ENCODE measurements around the gene ERN1.

Gene ERN1

GRCh38 chr17:64022611-64023063, 107.3 kb downstream of the ERN1 start:
- DNase-seq, result peak; percentile 36 to 43

DNA sequence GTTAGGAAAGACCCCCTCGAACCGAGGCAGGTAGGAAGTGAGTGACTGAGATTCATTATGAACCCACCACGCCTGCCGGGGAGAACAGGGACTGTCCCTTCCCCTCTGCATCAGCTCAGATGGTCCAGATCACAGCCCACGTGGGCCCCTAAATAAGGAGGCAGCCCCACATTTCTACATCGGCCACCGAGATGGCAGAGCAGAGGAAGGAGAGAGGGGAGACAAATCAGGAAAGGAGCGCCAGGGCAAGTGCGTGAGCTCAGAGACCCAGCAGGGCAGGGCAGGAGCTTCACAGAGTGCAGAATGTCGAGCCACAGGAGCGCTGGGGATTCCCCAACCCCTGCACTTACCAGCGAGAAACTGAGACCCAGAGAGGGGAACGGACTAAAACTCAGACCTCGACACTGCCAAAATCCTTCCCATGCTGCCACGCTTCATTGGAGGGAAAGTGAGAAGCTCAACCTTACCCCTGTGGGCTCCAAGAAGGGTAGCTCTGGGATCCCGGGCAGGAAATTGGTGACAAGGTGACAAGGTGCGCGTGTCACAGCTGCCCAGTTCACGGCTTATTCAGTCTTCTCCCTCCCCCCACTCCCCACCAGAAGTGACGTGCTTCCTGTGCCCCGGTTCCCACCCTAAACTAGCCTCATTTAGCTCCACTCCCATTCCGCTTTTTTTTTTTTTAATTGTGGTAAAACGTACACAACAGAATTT, 109.7 kb downstream of the ERN1 start, which contains the start of gene ICAM2:
TSS of gene ICAM2 (minus strand) at position 578 of the 711 bp plus-strand sequence. CDS start 13,942 bp downstream, outside the sequence.
- peak; percentile 85 to 86 for DNase-seq

DNA sequence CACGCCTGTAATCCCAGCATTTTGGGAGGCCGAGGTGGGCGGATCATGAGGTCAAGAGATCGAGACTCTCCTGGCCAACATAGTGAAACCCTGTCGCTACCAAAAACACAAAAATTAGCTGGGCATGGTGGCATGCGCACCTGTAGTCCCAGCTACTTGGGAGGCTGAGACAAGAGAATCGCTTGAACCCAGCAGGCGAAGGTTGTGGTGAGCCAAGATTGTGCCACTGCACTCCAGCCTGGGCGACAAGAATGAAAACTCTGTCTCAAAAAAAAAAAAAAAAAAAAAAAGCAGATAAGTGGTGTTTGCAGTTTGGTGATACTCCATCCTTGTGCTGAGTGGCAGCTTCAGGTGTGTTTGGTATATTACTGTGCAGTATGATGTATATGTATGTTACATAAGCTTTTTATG, 110.4 kb downstream of the ERN1 start:
- peak; percentile 23 to 24 for DNase-seq

DNA sequence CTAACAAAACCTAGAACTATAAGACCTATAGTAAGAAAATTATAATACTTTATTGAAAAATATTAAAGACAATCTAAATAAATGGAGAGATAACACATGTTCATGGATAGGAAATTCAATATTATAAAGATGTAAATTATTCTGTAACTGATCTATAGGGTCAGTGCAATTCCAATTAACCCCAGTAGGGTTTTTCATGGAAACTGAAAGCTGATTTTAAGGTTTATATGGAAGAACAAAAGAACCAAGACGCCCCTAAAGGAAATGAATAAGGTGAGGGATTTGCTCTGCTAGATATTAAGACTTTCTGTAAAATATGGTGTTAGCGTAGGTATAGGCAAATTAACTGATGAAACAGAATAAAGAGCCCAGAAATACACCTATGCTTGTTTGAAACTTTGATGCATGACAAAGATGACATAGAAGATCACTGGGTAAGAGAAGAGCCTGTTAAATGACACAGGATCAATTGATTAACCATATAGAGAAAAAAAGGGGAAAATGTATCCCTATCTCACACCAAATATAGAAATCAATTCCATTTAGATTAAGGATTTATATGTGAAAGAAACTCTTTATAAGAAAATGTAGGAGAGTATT, 112.5 kb downstream of the ERN1 start:
- no peak for DNase-seq

DNA sequence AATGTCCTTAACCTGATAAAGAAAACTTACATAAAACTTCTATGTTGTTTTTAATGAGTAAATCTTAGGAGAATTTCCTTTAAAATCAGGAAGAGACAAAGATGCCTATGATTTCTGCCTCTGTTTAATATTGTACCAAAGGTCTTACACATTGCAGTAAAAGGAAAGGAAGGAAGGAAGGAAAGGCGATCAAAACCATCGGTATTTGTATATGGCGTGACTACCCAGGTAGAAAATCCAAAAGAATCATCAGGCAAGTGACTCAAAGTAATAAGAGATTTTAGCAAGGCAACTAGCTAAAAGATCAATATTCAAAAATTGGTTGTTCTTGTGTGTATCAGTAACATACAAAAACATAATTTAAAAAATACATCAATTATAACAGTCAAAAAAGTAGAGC, 113.0 kb downstream of the ERN1 start:
- DNase-seq, result no peak

DNA sequence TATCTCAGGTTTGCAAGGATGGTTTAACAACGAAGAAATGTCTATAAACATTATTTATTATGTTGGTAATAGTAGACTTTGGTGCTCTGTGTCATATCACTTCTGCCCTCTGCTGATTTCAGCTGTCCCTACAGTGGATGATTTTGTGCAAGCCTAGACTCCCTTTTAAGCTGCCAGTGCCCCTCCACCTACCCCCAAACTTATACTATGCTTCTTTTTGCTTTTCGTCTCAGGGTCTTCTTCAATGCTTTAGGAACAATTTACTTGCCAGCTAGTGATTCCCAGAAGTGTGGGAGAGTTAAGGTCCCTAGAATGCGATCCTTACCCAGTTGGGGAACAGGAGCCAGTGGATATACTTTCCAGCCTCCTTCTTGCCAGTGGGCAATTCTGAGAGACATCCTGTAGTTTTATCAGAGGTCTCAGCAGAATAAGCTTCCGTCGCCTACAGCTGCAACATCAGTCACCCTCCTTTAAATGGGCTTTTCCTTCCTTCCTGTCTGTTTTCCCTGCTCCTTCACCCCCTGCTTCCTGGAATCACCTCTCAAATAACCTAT, 113.6 kb downstream of the ERN1 start:
- peak in 1 of 2 experiments; percentile 22 for DNase-seq

DNA sequence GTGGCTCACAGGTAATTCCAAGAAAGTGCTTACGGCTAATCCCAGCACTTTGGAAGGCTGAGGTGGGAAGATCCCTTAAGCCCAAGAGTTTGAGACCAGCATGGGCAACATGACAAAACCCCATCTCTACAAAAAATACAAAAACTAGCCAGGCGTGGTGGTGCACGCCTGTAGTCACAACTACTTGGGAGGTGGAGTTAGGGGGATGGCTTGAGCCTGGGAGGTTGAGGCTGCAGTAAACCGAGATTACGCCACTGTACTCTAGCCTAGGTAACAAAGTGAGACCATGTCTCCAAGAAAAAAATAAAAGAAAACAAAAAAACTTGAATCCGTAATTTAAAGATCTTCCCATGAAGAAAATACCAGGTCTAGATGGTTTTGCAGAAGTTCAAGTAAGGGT, 114.5 kb downstream of the ERN1 start:
- peak in 1 of 2 experiments; percentile 15 for DNase-seq

DNA sequence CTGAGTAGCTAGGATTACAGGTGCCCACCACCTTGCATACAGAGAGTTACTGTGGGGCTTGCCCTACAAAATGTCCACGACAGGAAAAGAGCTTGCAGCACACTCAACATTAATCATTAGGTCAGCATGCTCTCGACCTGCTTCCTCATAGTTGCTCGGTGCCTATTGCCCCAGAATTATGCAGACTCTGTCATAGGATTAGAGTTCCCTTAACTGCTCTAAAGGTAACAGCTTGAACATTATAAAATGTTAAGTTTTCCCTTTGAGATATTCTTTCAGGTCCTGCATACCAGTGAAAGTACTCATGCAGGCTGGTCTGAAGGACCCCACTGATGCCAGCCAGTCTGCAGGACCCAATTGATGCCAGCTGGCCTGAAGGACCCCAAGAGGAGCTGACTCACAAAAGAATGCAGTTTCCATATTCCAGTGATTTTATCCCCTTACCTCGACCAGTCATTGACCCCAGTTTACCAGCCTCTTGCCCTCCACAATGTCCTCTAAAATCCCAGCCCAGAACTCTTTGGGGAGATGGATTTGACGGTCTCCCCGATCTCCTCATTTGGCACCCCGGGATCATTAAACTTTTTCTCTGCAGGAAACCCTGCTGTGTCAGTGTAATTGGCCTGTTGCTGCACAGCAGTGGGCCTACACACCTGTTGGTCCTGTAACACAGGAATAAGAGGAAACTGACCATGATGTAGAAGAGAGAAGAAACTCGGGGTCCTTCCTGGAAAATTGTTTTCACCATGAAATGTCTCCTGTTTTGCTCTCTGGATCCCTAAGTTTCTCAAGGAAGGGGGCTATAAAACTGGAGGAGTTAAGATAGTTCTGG, 120.2 kb downstream of the ERN1 start:
- DNase-seq, result peak in 1 of 2 experiments; percentile 14

DNA sequence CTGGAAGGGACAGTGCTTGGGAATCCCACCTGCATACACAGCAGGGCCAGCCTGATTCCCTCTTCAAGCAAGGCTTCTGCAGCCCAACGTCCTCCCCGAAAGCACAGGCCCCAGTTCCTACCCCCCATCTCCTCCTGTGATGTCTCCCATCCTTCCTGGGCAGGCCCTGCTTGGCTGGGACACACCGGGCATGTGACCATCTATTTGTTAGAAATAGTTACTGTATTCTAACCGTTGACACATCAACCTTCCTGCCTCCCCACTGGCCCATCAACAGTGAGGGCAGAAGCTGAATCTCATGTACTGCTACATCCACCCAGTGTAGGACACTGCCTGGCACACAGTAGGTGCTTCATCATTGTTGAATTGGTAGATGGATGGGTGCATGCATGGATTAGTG, 121.1 kb downstream of the ERN1 start:
- DNase-seq, result peak; percentile 13 to 15

DNA sequence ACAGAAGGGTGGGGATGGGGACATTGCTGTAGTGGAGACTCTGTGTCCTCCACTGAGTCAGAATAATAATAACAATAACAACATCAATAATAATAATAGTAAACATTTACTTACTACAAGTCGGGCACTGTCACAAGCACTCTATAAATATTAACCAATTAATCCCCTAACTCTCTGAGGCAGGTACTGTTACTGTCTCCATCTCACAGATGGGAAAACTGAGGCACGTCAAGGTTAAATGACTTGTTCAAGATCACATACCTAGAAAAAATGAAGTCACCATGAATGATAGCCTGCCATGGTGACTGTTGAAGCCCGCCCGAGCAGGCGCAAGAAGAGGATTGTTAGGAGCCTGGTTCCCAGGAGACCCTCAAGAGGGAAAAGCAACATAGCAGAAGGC, 121.6 kb downstream of the ERN1 start:
- no peak for DNase-seq

DNA sequence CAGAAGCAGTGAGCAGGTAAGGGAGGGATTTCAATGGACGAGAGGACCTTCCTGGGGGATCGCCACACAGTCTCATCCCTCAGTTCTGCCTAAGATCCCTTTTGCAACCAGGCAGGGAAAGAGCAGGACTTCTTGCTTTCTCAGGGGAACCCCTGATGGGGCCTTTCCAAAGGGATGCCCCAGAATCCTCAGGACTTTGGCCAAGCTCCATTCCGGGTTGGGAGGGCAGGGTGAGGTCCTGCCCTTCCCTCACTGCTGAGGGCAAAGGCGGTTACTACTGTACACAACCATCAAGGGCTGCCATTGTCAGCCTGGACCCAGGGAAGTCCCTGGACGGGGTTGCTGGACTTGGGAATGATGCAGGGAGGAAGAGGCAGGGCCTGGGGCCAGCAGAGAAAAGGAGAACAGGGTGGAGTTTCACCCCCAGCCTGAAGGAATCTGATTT, 122.1 kb downstream of the ERN1 start:
- DNase-seq, result peak in 1 of 2 experiments; percentile 12

DNA sequence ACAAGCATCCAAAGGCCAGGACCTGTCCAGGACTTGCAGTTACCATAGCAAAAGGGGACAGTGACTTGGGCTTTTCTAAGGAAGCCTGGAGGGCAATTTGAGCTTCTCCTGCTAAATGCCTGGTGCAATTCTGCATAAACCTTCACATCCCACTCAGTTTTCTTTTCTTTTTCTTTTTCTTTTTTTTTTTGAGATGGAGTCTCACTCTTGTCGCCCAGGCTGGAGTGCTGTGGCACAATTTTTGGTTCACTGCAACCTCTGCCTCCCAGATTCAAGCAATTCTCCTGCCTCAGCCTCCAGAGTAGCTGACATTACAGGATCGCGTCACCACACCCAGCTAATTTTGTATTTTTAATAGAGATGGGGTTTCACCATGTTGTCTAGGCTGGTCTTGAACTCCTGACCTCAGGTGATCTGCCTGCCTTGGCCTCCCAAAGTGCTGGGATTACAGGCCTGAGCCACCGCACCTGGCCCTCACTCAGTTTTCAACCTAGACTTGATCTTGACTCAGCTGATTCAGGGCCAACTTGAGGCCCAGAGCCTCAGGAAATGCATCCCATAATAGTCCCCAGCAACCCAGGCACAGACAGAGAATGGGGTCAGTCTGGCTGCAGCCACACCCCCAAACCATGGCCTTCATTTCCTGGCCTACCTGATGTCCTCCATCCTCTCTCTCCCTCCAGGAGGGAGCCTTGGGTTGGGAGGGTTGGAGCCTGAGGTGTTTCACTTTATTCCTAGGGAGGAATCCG, 122.7 kb downstream of the ERN1 start:
- peak in 1 of 2 experiments; percentile 9 for DNase-seq

DNA sequence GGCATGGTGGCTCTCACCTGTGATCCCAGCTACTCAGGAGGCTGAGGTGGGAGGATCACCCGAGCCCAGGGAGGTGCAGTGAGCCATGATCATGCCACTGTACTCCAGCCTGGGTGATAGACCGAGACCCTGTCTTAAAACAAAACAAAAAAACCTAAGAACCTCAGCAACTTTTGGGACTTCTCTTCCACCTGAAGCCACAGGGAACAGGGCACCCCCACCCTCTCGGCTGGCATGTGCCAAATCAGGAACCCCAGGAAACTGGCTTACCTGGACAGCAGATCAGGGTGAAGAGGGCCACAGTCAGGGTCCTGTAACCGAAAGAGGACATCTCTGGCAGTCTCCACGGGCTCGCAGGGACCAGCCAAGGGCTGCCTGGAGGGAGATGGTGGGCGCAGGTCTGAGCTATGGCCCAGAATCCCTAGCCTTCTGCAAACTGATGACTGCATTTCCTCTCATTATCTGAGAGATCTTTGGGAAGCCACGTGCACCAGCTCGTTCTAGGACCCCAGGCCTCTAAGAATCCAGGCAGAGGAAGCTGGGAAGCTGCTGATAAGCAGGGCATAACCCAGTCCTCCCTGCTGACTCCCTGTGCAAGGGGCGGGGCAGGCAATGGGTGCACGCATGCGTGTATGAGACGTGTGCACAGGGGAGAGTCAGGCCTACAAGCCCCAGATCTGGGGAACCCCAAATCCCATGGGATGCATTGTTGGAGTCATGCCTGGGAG, 123.4 kb downstream of the ERN1 start:
- DNase-seq, result peak in 1 of 2 experiments; percentile 9

DNA sequence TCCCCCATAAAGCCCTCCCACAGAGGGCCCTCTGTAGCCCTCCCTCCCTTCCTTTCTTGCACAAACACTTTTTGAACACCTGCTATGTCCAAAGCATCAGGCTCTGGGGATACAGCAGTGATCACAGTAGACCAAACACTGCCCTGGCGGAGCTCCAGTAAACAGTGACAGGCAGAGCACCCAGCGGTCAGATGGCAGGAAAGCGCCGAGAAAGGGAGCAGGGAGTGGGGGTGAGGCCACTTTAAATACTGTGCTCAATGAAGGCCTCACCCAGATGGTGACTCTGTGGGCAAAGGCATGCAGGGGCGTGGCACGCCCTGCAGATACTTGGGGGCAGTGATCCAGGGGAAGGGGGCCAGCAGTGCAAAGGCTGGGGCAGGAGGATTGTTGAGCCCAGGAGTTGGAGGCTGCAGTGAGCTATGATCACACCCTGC, 124.2 kb downstream of the ERN1 start:
- peak in 1 of 2 experiments; percentile 7 for DNase-seq

- peak in 1 of 2 experiments; percentile 13 for DNase-seq
These were observed 124.8 kb downstream of the ERN1 start for GRCh38 chr17:64004903-64005733.

- peak in 1 of 2 experiments; percentile 15 for DNase-seq
These were observed 125.7 kb downstream of the ERN1 start for GRCh38 chr17:64004218-64004770.

DNA sequence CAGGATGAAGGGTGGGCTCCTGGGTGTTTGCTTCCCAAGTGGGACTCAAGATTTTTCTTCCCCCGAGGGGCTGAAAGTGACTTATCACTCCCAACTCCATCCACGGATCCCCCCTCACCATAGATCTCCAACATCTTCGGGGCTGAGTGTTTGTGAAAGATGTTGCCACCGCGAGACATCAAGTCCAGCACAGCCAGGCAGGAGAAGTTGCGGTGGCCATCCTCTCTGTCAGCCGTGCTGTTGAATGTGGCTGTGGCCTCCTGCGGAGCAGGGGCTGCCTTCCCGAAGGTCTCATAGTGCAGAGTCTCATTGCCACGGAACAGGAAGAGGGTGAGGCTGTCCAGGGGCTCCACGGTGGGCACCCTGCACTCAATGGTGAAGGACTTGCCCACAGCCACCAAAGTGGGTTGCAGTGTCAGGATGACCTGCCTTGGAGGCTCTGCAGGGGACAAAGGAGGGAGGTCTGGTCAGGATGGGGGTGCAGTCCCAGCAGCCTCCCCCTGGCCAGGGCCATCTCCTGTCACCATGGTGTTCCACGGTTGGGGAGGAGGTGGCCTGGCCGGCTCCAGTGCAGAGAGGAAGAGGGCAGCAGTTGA, 126.3 kb downstream of the ERN1 start:
- no peak for DNase-seq

DNA sequence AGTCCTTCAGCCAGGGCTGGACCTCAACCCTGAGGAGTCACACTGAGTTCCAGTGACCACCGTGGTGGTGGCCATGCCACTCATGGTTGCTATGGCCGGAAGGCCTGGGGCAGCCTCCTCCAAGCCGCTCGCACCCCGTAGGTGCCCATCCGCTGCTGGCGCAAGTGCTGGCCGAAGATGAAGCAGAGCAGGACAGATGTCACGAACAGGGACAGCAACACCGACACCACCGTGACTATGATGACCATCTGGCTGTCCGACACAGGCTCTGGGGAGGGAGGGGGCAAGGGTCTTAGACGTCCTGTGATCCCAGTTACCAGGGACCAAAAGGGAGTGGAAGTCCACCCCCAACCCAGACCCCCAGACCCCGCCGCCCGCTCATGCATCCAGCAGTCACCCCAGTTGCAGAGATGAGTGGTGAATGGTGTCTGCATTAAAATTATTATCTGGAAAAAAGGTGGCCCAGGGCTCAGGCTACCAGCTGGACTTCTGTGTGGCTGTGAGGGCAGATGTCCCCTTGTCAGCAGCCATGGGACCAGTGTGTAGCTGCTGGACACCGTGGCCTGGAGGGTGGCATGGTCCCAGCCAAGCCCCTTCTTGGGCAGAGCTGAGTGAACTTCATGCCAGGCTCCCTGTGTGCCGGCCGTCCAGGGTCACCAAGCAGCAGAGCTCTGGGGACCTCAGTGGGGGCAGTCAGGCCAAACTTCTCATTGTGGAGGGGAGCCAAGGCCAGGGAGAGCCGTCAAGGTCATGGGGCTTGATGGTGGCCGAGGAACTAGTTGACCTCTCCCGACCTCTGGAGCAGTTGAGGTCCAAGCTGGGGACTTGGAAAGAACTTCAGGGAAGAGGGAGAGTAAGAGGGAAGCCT, 127.1 kb downstream of the ERN1 start:
- DNase-seq, result no peak
